HG02981 (cell line): ENCODE results near the gene PRLR.
"Not testable (repeated sequence)": the region's sequence is repeated elsewhere in the genome, so short reads cannot be mapped to it uniquely, and the experiment has no call there.

ENCODE experiments used
- ATAC-seq: cut with Tn5 transposase; IDR thresholded peaks from one replicate; pipeline ENCODE4 v1.9.1; 2021; ENCODE audit warnings: mild to moderate bottlenecking, moderate library complexity; ENCODE audit not compliant: unreplicated experiment

PRLR gene

DNA sequence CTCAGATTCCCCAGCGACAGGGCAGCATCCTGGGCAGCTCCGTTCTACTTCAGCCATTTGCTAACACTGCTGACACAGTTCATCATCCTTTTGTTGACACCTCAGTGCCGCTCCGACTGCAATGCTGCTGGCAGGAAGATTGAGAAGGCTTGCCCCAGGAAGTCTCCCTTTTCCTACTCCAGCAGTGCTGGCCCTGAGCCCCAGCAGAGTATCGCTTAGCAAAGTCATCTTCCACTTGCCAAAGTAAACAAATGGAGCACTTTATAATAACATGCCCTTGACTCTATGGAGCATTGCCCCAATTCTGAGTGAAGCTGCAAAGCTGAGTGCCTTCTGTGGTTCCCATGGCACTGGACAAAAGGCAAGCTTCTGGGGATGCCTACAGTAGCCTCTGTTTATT, 32.2 kb downstream of the PRLR start:
- no peak for ATAC-seq

DNA sequence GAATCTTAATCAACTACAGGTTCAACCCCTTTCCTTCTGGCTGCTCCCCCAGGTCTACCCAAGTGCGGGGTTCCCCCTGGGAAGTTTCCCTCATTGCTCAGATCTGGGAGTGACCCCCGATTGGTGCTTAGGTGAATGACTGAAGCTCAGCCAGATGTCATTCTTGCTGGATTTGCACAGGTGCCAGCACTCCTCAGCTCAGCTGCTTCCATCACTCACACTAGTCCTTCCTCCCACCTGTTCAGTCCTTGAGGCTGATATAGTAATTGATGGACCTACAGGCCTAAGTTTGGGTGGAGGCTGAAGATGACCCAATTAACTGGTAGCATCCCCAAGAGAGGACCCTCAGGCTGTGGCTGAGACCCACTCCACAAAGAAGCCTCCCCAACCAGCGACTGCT, 32.9 kb downstream of the PRLR start:
- ATAC-seq = no peak

DNA sequence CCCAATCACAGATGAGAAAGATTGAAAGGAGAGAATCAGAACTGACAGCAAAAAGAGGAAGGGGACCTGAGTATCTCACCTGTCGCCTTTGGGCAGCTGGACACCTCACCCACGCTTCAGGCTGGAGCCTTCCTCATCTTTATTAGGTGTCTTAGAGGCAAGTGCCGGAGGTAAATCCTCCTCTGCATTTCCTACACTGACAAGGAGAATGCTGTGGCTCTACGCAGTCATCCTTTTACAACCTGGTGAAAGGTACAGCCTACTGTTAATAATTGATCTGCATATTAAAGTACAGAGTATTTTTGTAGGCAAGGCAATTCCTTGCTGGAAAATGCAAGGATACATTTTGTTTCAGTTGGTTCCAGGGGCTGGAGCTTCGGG, 34.8 kb downstream of the PRLR start:
- ATAC-seq = no peak

DNA sequence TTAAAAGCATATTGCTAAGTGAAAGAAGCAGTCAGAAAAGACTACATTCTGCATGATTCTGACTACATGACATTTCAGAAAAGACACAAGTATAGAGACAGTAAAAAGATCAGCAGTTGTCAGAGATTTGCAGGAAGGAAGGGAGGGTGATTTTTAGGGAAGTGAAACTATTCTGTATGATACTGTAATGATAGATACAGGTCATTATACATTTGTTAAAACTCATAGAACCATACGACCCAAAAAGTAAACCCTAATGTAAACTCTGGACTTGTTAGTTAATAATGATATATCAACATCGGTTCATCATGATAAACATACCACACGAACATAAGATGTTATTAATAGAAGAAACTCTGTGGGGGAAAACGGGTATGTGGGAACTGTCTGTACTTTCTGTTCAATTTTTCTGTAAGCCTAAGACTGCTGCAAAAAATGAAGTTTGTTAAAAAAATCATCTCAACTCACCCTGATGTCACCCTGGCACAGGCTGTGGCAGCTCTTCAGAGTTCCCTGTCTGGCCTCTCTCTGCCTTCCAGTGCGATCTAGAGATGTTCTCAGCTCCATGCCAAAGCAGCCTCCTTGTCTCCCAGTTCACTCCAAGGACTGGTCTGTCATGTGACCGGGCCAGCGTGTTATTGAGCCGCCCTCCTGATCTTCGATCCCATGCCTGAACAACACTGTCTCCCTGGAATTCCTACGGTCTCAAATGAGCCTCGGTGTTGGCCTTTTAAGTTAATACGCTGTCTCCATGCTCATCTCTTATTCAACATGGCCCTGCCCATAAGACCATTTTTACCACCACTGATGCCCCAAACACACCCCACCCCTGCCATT, 35.4 kb downstream of the PRLR start:
- ATAC-seq = peak; percentile 94

DNA sequence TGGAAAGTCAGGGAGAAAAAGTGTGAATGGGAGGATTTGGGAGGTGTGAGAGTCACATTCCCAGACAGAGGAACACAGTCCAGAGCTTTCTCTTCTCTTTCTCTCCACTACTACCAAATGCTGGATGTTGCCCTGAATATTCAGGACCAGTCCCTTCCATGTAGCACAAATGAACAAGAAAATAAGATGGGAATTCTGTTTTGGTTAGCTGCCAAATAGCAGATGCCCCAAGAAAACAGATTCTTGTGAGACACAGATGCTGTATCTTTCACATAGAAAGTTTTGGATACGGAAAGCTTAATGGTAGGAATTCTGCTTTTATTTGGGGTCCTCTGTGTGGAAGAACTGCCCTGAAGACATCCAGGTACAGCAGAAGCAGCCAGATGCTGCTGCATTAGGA, 37.8 kb downstream of the PRLR start:
- ATAC-seq = no peak

DNA sequence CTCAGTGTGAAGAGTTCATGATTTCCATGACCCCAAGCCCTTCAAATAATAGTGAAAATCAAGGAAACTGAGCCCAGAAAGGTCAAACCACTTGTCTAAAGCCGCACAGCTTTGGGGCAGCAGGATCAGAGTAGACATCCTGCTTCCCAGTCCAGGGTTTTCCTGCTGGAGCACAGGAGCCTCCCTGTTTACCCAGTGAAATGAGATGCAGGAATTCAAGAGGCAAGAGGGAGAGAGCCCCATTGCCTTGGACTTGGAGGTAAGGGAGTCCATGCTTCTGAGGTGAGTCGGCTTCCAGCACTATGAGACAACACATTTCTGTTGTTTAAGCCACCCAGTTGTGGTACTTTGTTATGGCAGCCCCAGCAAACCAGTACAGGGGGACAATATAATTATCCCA, 40.5 kb downstream of the PRLR start:
- ATAC-seq = not testable (repeated sequence)

DNA sequence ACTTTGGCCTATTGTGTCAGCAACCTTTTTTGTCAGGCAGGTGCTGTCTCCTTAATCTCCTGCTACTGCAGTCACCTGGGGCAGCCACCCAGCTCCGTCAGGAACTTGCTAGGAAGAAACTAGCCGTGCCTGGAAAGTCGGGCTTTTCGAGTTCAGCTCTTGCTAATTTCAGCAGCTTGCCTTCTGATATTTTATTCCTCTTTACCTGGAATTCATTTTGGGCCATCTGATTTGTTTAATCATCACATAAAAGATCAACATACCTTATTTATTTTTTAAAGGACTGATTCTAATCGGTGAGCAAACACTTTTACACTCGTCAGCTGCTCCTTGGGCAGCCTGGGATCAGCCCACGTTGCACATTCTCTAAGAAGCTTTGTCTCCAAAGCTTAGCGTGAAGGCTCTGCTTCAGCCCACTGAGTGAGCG, 42.2 kb downstream of the PRLR start:
- no peak for ATAC-seq

DNA sequence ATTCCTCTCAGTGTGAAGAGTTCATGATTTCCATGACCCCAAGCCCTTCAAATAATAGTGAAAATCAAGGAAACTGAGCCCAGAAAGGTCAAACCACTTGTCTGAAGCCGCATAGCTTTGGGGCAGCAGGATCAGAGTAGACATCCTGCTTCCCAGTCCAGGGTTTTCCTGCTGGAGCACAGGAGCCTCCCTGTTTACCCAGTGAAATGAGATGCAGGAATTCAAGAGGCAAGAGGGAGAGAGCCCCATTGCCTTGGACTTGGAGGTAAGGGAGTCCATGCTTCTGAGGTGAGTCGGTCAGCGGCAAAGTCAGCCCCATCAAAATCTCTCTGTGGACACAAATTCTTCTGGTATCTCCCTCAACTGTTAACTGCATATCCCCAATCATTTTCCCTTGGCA, 42.7 kb downstream of the PRLR start:
- ATAC-seq = not testable (repeated sequence)

DNA sequence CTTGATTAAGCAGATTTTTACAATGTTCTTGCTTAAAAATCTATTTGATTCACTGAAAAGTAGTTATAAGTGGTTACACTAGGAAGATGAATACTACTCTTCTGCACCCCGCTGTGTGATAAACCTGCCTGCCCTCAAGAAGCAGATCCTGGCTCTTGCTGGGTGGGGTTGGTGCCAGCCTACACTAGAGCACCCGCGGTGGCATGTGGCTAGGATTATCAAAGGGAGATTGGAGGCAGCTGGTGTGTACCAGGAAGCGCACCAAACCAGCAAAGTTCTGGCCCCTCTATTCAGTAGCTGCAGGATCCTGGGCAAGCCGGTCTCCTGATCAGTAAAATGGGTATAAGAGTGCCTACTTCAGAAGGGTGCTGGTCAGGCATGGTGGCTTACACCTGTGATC, 43.5 kb downstream of the PRLR start:
- no peak for ATAC-seq

DNA sequence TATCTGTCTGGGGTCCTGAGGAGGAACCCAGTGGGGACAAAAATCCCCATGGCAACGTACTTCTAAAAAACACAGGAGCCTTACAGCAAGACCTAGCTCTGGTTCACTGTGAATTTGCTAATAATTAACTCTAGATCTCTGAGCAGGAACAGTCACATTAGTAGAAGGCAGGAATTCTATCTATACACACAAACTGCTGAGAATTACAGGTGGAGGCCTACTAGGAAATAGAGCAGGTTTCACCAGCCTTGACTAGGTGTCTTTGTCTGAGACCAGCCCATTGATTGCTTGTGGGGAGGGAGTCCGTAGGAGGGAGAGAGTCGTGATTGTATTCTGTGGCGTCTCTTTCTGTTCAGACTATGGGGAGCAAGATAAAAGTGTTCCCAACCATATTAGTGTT, 44.8 kb downstream of the PRLR start:
- ATAC-seq = no peak

DNA sequence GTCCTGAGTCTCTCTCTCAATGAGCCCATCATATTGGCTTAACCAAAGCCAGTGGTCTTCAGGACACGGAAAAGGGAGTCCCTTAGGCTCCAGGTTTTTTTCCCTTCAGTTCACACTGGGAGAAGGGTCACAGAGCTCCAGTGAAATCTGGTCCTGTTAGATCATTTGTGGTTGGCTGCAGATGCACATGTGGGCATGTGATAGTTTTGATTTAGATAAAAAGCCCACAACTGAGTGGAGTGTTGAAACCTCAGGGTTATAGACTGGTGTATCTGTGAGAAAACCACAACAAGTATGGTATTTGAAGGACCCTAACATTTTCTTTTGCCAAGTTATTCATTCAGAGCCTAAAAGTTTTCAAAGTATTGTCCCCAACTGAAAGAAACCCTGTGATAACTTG, 46.7 kb downstream of the PRLR start:
- ATAC-seq = no peak

DNA sequence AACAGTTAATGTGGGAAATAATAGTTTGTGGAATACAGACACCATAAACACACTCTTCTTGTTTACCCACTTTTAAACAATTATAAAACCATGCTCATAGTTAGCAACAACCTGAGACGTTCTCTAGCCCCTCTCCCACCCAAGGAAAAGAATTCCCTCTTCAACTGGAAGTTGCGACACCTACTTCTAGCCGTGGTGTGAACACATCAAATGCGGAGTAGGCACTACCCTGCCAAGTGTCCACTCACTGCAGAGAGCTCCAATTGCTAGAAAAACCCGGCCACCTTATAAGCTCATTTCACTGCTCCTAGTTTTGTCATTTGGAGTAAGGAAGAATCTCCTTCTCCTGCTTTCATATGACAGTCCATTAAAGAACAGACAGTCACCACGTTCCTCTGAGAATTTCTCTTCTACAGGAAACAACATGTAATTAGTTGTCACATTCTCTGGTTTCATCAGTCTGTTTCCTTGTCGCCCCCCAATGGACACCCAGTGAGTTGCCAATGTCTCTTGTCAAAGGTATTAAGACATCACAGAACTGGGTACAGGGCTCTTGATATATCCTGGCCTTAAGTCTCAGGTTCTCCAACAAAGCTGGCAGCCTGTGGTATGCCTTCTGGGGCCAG, 47.3 kb downstream of the PRLR start:
- peak; percentile 89 for ATAC-seq

DNA sequence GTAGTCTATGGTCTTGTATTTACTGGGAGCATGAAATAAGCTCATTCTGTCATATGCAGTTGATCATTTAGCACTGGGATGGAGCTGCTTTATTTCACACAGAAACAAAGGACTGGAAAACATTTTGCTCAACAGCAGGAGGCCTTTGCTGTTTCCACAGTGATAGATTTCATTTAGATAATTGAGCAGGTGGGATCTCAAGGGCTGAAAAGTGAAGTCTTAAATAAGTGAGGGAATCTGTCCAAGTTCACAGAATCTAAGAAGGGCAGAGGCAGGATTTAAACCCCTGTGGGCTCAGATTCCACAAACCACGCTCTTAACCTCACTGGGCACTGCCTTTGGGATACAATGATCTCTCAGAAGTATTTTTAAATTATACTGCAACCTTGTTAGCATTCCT, 47.8 kb downstream of the PRLR start:
- no peak for ATAC-seq

DNA sequence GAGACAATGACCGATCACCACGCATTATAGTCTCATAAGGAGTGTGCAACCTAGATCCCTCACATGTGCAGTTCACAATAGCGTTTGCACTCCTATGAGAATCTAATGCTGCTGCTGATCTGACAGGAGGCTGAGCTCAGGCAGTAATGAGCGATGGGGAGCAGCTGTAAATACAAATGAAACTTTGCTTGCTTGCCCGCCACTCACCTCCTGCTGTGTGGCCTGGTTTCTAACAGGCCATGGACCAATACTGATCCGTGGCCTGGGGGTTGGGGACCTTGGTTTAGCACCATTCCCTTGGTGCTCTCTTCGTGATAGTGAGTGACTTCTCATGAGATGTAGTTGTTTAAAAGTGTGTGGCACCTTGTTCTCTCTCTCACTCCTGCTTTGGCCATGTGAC, 50.2 kb downstream of the PRLR start:
- no peak for ATAC-seq

DNA sequence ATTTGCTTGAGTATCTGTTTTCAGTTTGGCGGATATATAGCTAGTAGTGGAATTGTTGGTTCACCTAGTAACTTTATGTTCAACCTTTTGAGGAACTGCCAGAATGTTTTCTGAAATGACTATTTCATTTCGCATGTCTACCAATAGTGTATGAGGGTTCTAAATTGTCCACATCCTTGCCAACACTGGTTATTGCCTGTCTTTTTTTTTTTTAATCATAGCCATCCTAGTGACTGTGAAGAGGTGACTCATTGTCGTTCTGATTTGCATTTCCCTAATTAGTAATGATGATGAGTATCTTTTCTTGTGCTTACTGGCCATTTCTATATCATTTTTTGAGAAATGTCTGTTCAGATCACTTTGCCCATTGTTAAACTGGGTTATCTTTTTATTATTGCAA, 52.5 kb downstream of the PRLR start:
- no peak for ATAC-seq

DNA sequence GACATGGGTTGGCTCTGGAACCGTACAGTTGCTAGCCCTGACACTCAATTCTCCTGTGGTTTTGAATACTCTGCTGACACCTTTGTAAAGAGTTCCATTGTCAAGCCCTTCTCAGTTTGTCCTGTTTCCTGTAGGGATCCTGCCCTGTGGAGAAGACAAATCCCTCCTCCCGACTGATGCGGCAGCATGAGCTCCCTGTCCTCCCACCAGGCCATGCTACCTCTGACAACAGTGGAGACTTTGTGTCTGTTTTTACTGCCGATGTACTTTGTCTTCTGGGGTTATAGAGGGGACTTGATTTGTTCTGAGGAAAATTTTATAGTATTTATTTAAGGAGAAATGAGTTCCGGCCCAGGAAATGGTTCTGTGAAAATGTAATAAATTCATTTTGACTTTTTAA, 57.8 kb downstream of the PRLR start:
- no peak for ATAC-seq

DNA sequence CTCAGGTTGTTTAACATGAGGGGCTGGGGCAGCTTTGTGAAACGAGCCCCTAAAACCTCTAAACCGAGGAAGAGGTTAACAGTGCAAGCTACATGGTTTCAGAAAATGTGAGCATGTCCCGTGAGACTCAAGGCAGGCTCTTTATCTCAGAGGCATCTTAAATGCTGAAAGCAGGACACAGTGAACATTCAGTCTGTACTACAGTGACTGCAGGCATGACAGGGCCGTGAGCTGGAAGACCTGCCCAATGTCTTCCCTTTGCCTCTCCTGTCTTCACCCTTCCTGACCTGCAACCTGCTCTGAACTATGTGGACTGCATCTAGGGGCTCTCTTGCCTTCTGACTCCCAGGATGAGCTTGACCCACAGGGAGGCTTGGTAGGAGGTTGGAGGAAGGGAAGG, 58.3 kb downstream of the PRLR start:
- no peak for ATAC-seq

DNA sequence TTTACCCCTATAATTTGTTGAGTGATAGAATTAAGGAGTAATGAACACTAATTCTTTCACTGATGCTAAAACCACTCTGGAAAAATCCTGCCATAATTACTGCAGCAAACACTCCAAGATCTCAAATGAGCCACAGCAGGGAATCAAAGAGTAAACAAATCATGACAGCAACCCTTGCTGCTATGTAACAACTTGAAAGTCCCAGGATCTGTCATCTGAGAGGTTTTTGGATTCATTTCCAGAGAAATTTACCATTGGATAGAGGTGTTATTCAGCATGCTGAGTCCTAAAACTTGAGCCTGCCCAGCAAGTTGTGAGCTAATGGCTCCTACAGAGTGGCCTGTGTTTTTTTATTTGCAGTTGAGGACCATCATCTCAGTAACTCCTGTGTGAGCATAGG, 59.2 kb downstream of the PRLR start:
- no peak for ATAC-seq

DNA sequence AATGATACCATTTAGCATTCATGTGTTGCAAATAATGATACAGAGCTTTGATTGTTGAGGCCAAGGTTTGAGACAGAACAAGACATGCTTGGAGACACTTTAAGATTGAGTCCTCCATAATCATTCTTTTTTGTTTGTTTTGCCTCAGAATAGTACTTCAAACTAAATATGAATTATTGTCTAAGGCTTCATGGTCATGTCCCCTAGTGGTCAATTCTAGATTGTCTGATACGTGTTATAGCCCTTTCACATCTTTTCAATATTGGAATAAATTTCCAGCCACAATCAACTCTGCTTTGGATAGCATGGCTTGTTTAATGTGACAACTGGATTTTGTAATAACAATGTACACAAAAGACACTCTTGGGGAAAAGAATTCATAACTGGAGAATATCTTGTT, 64.2 kb downstream of the PRLR start:
- no peak for ATAC-seq

DNA sequence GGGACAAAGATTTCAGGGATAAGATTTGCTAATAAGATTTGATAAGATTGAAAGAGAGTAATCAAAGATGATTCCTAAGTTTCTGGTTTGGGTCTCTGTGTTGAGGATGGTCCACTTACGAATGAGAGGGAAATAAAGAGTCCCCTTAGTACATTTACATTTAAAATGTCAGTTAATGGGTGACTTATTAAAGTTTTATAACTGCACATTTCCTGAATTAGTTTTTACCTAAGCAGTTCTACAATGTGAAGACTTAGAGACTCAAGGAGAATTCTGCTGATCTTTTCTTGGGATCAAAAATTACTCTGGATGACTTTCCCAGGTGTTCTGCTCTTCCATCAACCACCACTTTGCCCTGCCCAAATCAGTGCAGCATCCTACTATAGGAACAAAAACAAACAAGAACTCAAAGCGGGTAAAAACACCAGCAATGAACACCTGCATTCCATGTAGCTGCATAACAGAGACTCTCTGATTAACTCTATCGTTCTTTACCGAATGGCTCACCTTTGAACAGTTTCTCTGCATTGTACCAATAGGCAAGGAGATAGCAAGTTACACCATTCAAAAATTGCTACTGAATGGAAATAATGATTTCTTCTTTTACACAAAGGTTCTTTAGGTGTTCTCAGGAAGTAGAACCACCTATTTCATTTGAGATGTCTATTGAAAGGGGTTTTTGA, 65.3 kb downstream of the PRLR start:
- no peak for ATAC-seq

DNA sequence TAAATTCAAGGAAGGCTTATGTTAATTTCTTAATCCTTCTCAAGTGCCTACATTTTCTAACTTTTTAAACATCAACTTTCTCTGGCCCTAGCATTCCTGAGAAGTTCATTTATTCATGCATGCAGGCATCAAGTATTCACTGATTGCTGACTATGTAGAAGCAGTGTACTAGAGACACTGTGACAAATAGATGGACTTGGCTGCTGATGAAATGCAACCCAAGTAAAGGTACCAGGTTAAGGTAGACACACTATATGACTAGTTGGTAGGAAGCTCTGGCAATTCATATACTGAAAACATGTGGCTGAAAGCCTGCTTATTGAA, 66.6 kb downstream of the PRLR start:
- ATAC-seq = no peak
